Panc1 (cell line): ENCODE results near the gene SYNE1. TPM values are rescaled to one million over a fixed set of nuclear protein-coding genes. Genes with fewer than 3 reads are reported as not detected.

Experiments used
- ATAC-seq: fragments of 200-7000 bp; cut with Tn5 transposase; 2 replicates; pipeline ENCODE4 v1.9.1; 2020; ENCODE audit warnings: mild to moderate bottlenecking, moderate library complexity
- BruUV-seq: library from RNA; stranded (reverse); fragments of 400-500 nt; replicated peaks from 2 replicates; lab custom pipeline; 2021; lab: Mats Ljungman, UMichigan
- CTCF ChIA-PET: fragments of 300-600 bp; sonication (Branson Sonifier 250); formaldehyde crosslinking; loops from one replicate; lab custom pipeline; 2022; ENCODE audit warnings: antibody characterized with exemption; lab: Charles Lee
- POLR2A ChIA-PET: fragments of 300-600 bp; sonication (Branson Sonifier 250); formaldehyde crosslinking; loops from one replicate; lab custom pipeline; 2022; ENCODE audit warnings: antibody characterized with exemption; lab: Charles Lee
- DNase-seq: peaks from one replicate; pipeline ENCODE4 v3.0.0-alpha.2; 2010; ENCODE audit warnings: low read depth, low spot score
- H3K27ac ChIP-seq: 2 replicates; pipeline ENCODE4 v1.5.1; 2011; ENCODE audit warnings: mild to moderate bottlenecking, low read length, inconsistent platforms
- H3K27me3 ChIP-seq: fragments of 200-500 bp; sonication (Bioruptor generic); 2 replicates; pipeline ENCODE4 v1.6.0; 2014; ENCODE audit warnings: low read length, inconsistent platforms; ENCODE audit not compliant: control insufficient read depth, insufficient read depth
- H3K36me3 ChIP-seq: fragments of 200-500 bp; sonication (Bioruptor generic); 2 replicates; pipeline ENCODE4 v1.5.1; 2014; ENCODE audit warnings: inconsistent platforms, mild to moderate bottlenecking, low read length, moderate library complexity; ENCODE audit not compliant: control insufficient read depth, insufficient read depth
- H3K4me1 ChIP-seq: 2 replicates; pipeline ENCODE4 v1.5.1; 2011; ENCODE audit warnings: inconsistent platforms, mild to moderate bottlenecking, low read length, moderate library complexity; ENCODE audit not compliant: control insufficient read depth, insufficient read depth
- H3K4me3 ChIP-seq, 2 experiments: 2 replicates each; pipeline ENCODE4 v1.5.1; 2011 to 2012; ENCODE audit warnings: low read depth in 2 of 2, low read length in 2 of 2, mild to moderate bottlenecking in 2 of 2, inconsistent platforms in 1 of 2, moderate library complexity in 1 of 2
- H3K9me3 ChIP-seq: fragments of 200-500 bp; sonication (Bioruptor generic); 2 replicates; pipeline ENCODE4 v1.5.1; 2014; ENCODE audit warnings: low read depth, mild to moderate bottlenecking, inconsistent platforms, low read length, moderate library complexity; ENCODE audit not compliant: control insufficient read depth, insufficient read depth
- CTCF ChIP-seq: fragments of 450-650 bp; IDR thresholded peaks from 2 replicates; pipeline ENCODE4 v1.5.1; 2017; ENCODE audit warnings: mild to moderate bottlenecking
- POLR2AphosphoS5 ChIP-seq: IDR thresholded peaks from 2 replicates; pipeline ENCODE4 v1.6.1; 2012; ENCODE audit warnings: mild to moderate bottlenecking, low read depth, low read length, moderate library complexity
- REST ChIP-seq, 2 experiments: IDR thresholded peaks; 2 replicates each; pipeline ENCODE4 v1.6.1; 2011 to 2012; ENCODE audit warnings: low read depth in 2 of 2, control low read depth in 1 of 2, low read length in 1 of 2, mild to moderate bottlenecking in 1 of 2, moderate library complexity in 1 of 2; ENCODE audit not compliant: insufficient read depth in 1 of 2
- SIN3A ChIP-seq: IDR thresholded peaks from 2 replicates; pipeline ENCODE4 v1.6.1; 2012; ENCODE audit warnings: low read depth, mild to moderate bottlenecking, low read length, moderate library complexity, borderline replicate concordance; ENCODE audit not compliant: insufficient read depth
- TCF7L2 ChIP-seq: IDR thresholded peaks from 2 replicates; pipeline ENCODE4 v1.6.1; 2011; ENCODE audit warnings: mild to moderate bottlenecking, low read depth, low read length, inconsistent platforms
- in situ Hi-C: cut with HindIII; loops from 2 replicates; pipeline ENCODE4 v1.10.0; 2016; ENCODE audit warnings: low sequenced_read_pairs, low pct_unique_long_range_greater_than_20kb
- intact Hi-C: fragments of 100-400 bp; cut with micrococcal nuclease; formaldehyde crosslinking; loops from one replicate; pipeline ENCODE4 v1.10.0; 2022; ENCODE audit not compliant: unreplicated experiment
- total RNA-seq: library from RNA; stranded (reverse); gene quantifications from one replicate; pipeline ENCODE4 v1.2.1, GENCODE V29; 2021; ENCODE audit not compliant: unreplicated experiment

The SYNE1 gene
- total RNA-seq, 1 experiment from 2014 or later = 3.2 TPM

DNA sequence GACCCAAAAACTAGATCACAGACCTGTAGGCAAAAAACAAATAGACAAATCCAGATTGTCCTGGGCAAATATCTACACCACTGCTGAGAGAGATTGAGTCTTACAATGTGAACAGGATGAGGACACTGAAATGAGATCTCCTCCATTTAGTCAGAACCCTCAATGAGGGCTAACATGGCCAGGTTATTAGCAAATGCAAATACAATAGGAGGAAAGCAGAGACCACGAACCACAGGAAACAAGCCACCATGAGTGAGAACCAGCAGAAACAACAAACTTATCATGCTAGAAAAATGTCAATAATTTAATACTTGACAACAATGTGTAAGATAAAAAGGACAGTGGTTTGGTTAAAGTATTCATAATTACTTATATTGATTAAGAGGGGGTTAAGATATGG lies 162.8 kb downstream of the SYNE1 start:
- Histone ChIP-seq H3K4me1 (no peaks in the 10 kb centered on the region; the same call in 1 of the 2 replicates), H3K4me3 (no peak overlapping the region), H3K9me3 (no peaks in the 10 kb centered on the region), H3K27me3 (no peaks in the 10 kb centered on the region), H3K36me3 (no peaks in the 10 kb centered on the region), H3K27ac (no peak overlapping the region)
- BruUV-seq = no TSS peak
- no peak for TF ChIP-seq POLR2AphosphoS5
- TF ChIP-seq CTCF = no peak
- TF ChIP-seq REST (IDR thresholded peaks at IDR 0.05; ENCODE audit: insufficient read depth in 1 of 2, low read depth in 2 of 2, low read length in 1 of 2) = no peak
- TF ChIP-seq SIN3A = no peak
- TF ChIP-seq TCF7L2 = no peak
- in situ Hi-C loops (no loop called here), intact Hi-C loops (no loop called here)
- no peak for ATAC-seq
- no peak for DNase-seq
- CTCF ChIA-PET = no interaction called here
- POLR2A ChIA-PET = no interaction called here

GRCh38 chr6:152472325-152472724 lies 164.8 kb downstream of the SYNE1 start:
- in situ Hi-C loops = no loop called here
- no peak for DNase-seq
- H3K4me3 ChIP-seq = peak overlapping the region in 1 of 2 experiments; percentile 3; a peak in 1 of 4 replicates
- H3K9me3 ChIP-seq = no peaks in the 10 kb centered on the region
- no peaks in the 10 kb centered on the region for H3K27me3 ChIP-seq
- no peaks in the 10 kb centered on the region; the same call in 1 of the 2 replicates for H3K4me1 ChIP-seq
- H3K27ac ChIP-seq = no peak overlapping the region
- TF ChIP-seq TCF7L2 = no peak
- TF ChIP-seq SIN3A = no peak
- no peak for TF ChIP-seq POLR2AphosphoS5
- no peak for TF ChIP-seq CTCF
- no peak for TF ChIP-seq REST (IDR thresholded peaks at IDR 0.05; ENCODE audit: insufficient read depth in 1 of 2, low read depth in 2 of 2, low read length in 1 of 2)
- ChIA-PET POLR2A (no interaction called here), CTCF (no interaction called here)
- intact Hi-C loops = no loop called here
- ATAC-seq = no peak
- no TSS peak for BruUV-seq
- no peaks in the 10 kb centered on the region for H3K36me3 ChIP-seq
